ENCODE measurements around the gene TAL2. TPM values are rescaled to one million over a fixed set of nuclear protein-coding genes. Genes with fewer than 3 reads are reported as not detected.

TAL2 gene
- total RNA-seq, 1 donor from 2014 or later = not detected

GRCh38 chr9:105710638-105711037, 48.4 kb downstream of the TAL2 start:
- H3K4me3 ChIP-seq = no peak overlapping the region
- no peak for TF ChIP-seq CTCF (IDR thresholded peaks at IDR 0.05)
- no peaks in the 10 kb centered on the region for H3K9me3 ChIP-seq
- no peak overlapping the region for H3K27ac ChIP-seq
- no peaks in the 10 kb centered on the region for H3K4me1 ChIP-seq
- intact Hi-C loops (cut with DNase I) = no loop called here
- no peaks in the 10 kb centered on the region for H3K27me3 ChIP-seq
- DNase-seq (ENCODE audit: low spot score in 2 of 2) = no peak
- H3K36me3 ChIP-seq = peaks cover 0 to 5% of the 10 kb centered on the region in 2 donors

- intact Hi-C loops (cut with DNase I) = no loop called here
- Histone ChIP-seq H3K27ac (no peak overlapping the region), H3K27me3 (no peaks in the 10 kb centered on the region), H3K4me1 (no peaks in the 10 kb centered on the region), H3K36me3 (no peaks in the 10 kb centered on the region), H3K4me3 (no peak overlapping the region), H3K9me3 (no peaks in the 10 kb centered on the region)
- no peak for TF ChIP-seq CTCF (IDR thresholded peaks at IDR 0.05)
- no peak for DNase-seq (ENCODE audit: low spot score in 2 of 2)
Measured at GRCh38 chr9:105711867-105712266, 49.6 kb downstream of the TAL2 start.

GRCh38 chr9:105712297-105712696, 50.0 kb downstream of the TAL2 start:
- intact Hi-C loops (cut with DNase I) = no loop called here
- Histone ChIP-seq H3K27me3 (no peaks in the 10 kb centered on the region), H3K4me3 (no peak overlapping the region)

More at GRCh38 chr9:105712297-105712696, 50.0 kb downstream of the TAL2 start:
- Histone ChIP-seq H3K36me3 (no peaks in the 10 kb centered on the region), H3K9me3 (no peaks in the 10 kb centered on the region), H3K27ac (no peak overlapping the region), H3K4me1 (no peaks in the 10 kb centered on the region)
- DNase-seq (ENCODE audit: low spot score in 2 of 2) = no peak
- no peak for TF ChIP-seq CTCF (IDR thresholded peaks at IDR 0.05)

Other genes starting within 250 kb of the TAL2 start
- 0.43 TPM for gene FSD1L, start 214.4 kb upstream of the TAL2 start, total RNA-seq
- gene FKTN, start 104.3 kb upstream of the TAL2 start, total RNA-seq = 5.4 TPM
- gene TMEM38B, start 32.1 kb downstream of the TAL2 start, total RNA-seq = 11.0 TPM